Neuron (in vitro differentiated cells): Measurements from ENCODE around the gene FBXO11.

Experiments
- H2AFZ ChIP-seq: one replicate; pipeline ENCODE4 v1.6.1; 2013; ENCODE audit warnings: low read depth, mild to moderate bottlenecking, inconsistent platforms, low read length, moderate library complexity
- H3K27me3 ChIP-seq: one replicate; pipeline ENCODE4 v1.6.1; 2013; ENCODE audit warnings: low read length; ENCODE audit not compliant: insufficient read depth
- H3K36me3 ChIP-seq: one replicate; pipeline ENCODE4 v1.6.1; 2013; ENCODE audit warnings: low read length; ENCODE audit not compliant: insufficient read depth
- H3K4me1 ChIP-seq: one replicate; pipeline ENCODE4 v1.6.1; 2013; ENCODE audit warnings: low read length; ENCODE audit not compliant: insufficient read depth
- H3K4me3 ChIP-seq: 2 replicates; pipeline ENCODE4 v1.5.1; 2013; ENCODE audit warnings: mild to moderate bottlenecking, low read length, moderate library complexity
- H3K9me3 ChIP-seq: one replicate; pipeline ENCODE4 v1.6.1; 2013; ENCODE audit warnings: low read length

The FBXO11 gene

GRCh38 chr2:47810850-47811249, 95.4 kb downstream of the FBXO11 start:
- Histone ChIP-seq H3K4me1 (no peaks in the 10 kb centered on the region), H2AFZ (no peak overlapping the region), H3K4me3 (no peak overlapping the region), H3K27me3 (no peaks in the 10 kb centered on the region), H3K9me3 (peaks cover 2% of the 10 kb centered on the region), H3K36me3 (peaks cover 91% of the 10 kb centered on the region)

GRCh38 chr2:47809903-47810302, 96.4 kb downstream of the FBXO11 start:
- Histone ChIP-seq H2AFZ (no peak overlapping the region), H3K4me1 (no peaks in the 10 kb centered on the region), H3K9me3 (no peaks in the 10 kb centered on the region), H3K36me3 (peaks cover 89% of the 10 kb centered on the region), H3K27me3 (no peaks in the 10 kb centered on the region), H3K4me3 (no peak overlapping the region)

- H3K27me3 ChIP-seq, result no peaks in the 10 kb centered on the region
- H3K4me1 ChIP-seq, result no peaks in the 10 kb centered on the region
- H3K36me3 ChIP-seq, result peaks cover 91% of the 10 kb centered on the region
- peaks cover 2% of the 10 kb centered on the region for H3K9me3 ChIP-seq
- no peak overlapping the region for H3K4me3 ChIP-seq
- no peak overlapping the region for H2AFZ ChIP-seq
Measured at GRCh38 chr2:47808614-47809013, 97.7 kb downstream of the FBXO11 start.

DNA sequence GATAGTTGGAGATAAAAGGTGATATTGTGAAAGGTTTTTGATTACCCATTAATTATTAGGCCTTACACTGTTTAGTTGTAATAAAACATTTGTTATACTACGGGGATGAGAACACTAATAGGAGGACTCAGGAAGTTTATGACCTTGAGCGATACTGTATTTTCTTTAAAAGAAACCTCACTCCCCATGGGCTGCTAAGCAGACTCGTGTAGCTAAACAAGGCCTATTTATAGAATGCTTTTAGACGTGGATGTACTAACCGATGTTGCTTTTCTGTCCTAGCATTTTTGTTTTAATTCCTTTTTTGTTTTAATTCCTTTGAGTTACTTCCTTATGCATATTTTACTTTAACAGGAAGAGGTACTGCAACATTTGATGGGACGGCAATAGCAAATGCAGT, 100.4 kb downstream of the FBXO11 start:
- Histone ChIP-seq H3K27me3 (no peaks in the 10 kb centered on the region), H3K36me3 (peaks cover 93% of the 10 kb centered on the region), H2AFZ (no peak overlapping the region), H3K4me3 (no peak overlapping the region), H3K4me1 (no peaks in the 10 kb centered on the region), H3K9me3 (peaks cover 15% of the 10 kb centered on the region)

DNA sequence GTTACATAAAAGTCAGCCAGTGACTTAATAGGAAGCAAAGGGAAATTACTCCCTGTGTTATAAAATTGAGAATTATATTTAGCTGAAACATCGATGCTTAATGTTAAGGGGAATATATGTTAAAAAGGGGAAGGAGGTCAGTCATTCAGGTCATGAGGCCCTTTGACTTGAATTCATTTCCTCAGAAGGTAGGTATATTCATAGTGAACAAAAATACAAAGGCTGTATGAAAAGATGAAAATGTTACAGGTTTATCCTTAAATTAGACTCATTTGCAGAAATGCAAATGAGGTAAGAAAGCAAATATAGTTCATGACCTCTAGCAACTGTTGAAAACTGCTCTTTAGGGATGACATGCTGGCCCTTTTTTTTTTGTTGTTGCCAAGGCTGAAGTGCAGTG, 102.5 kb downstream of the FBXO11 start:
- H3K9me3 ChIP-seq, result peaks cover 15% of the 10 kb centered on the region
- no peaks in the 10 kb centered on the region for H3K4me1 ChIP-seq
- no peak overlapping the region for H2AFZ ChIP-seq
- no peaks in the 10 kb centered on the region for H3K27me3 ChIP-seq
- H3K4me3 ChIP-seq, result no peak overlapping the region
- H3K36me3 ChIP-seq, result peaks cover 96% of the 10 kb centered on the region

GRCh38 chr2:47803363-47803762, 102.9 kb downstream of the FBXO11 start:
- no peak overlapping the region for H2AFZ ChIP-seq
- H3K27me3 ChIP-seq, result no peaks in the 10 kb centered on the region
- no peaks in the 10 kb centered on the region for H3K4me1 ChIP-seq
- H3K36me3 ChIP-seq, result peaks cover 96% of the 10 kb centered on the region
- H3K9me3 ChIP-seq, result peaks cover 15% of the 10 kb centered on the region
- H3K4me3 ChIP-seq, result no peak overlapping the region

GRCh38 chr2:47801118-47801517, 105.2 kb downstream of the FBXO11 start:
- Histone ChIP-seq H3K4me3 (no peak overlapping the region), H3K27me3 (no peaks in the 10 kb centered on the region), H2AFZ (no peak overlapping the region), H3K9me3 (peaks cover 15% of the 10 kb centered on the region), H3K36me3 (peaks cover 96% of the 10 kb centered on the region), H3K4me1 (no peaks in the 10 kb centered on the region)

- H3K36me3 ChIP-seq, result peaks cover 98% of the 10 kb centered on the region
- no peak overlapping the region for H3K4me3 ChIP-seq
- H3K27me3 ChIP-seq, result no peaks in the 10 kb centered on the region
- no peak overlapping the region for H2AFZ ChIP-seq
- no peaks in the 10 kb centered on the region for H3K4me1 ChIP-seq
- H3K9me3 ChIP-seq, result peaks cover 15% of the 10 kb centered on the region
Measured at GRCh38 chr2:47799031-47799609, 107.2 kb downstream of the FBXO11 start.

DNA sequence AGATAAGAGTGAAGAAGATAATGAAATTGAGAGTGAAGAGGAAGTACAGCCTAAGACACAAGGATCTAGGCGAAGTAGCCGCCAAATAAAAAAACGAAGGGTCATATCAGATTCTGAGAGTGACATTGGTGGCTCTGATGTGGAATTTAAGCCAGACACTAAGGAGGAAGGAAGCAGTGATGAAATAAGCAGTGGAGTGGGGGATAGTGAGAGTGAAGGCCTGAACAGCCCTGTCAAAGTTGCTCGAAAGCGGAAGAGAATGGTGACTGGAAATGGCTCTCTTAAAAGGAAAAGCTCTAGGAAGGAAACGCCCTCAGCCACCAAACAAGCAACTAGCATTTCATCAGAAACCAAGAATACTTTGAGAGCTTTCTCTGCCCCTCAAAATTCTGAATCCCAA, 107.7 kb downstream of the FBXO11 start:
- Histone ChIP-seq H3K4me3 (no peak overlapping the region), H3K9me3 (peaks cover 13% of the 10 kb centered on the region), H2AFZ (no peak overlapping the region), H3K36me3 (peaks cover 93% of the 10 kb centered on the region), H3K4me1 (no peaks in the 10 kb centered on the region), H3K27me3 (no peaks in the 10 kb centered on the region)

DNA sequence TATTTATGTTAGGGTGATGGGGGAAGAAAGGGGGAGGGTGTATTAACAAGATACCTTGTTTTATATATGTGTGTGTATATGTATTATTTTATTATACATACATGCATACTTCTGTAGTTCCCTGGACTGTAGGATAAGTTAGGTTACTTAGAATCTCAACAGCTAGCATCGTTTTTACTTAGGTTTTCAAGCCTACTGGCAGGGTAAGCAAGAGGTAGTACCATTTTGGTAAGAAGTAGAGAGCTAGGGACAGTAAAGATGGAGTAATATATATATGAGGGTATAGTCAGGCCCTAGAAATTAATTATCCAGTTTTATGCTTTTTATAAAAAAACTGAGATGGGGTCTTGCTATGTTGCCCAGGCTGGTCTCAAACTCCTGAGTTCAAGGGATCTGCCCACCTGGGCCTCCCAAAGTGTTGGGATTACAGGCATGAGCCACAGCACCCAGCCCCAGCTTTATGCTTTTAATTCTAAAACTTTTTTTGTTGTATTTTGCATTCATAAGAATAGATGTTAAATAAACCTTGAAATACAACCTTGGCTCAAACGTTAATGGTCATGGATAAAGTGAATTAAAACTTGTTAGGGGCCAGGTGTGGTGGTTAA, 110.1 kb downstream of the FBXO11 start:
- Histone ChIP-seq H3K27me3 (no peaks in the 10 kb centered on the region), H2AFZ (no peak overlapping the region), H3K4me1 (no peaks in the 10 kb centered on the region), H3K4me3 (no peak overlapping the region), H3K9me3 (peaks cover 2% of the 10 kb centered on the region), H3K36me3 (peaks cover 85% of the 10 kb centered on the region)

DNA sequence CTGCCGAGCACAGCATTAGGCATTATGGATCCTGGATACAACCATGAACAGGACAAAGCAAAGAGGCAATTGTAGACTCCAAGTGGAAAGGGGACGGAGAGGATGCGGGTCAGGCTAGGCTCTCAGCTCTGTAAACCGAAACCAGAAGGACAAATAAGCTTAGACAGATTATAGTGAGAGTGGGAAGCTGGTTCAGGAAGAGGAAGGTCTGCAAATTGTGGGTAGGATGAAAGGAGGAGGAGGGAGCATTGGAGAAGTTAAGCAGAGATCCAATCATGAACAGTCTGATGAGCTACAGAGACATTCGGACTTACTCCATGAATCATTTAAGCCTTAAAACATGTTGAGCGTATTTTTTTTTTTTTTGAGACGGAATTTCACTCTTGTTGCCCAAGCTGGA, 120.3 kb downstream of the FBXO11 start:
- peaks cover 40% of the 10 kb centered on the region for H3K36me3 ChIP-seq

DNA sequence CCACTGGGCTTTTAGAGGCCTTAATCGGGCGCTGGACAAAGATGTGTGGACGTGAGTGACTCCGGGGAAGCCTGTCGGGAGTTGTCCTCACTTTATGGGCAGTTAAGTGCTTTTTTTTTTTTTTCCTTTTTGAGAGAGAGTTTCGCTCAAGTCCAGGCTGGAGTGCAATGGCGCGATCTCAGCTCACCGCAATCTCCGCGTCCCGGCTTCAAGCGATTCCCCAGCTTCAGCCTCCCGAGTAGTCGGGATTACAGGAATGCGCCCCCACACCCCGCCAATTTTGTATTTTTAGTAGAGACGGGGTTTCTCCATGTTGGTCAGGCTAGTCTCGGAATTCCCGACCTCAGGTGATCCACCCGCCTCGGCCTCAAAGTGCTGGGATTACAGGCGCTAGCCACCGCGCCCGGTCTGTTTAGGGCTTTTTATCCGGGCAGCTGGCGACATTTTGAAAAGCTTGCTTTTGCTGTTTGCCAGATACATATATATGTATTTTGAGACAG, 121.9 kb downstream of the FBXO11 start:
- peaks cover 25% of the 10 kb centered on the region for H3K36me3 ChIP-seq
- H2AFZ ChIP-seq, result no peak overlapping the region
- peak overlapping the region; percentile 98 for H3K4me3 ChIP-seq
- H3K4me1 ChIP-seq, result peaks cover 11% of the 10 kb centered on the region
- no peaks in the 10 kb centered on the region for H3K27me3 ChIP-seq
- H3K9me3 ChIP-seq, result peaks cover 10% of the 10 kb centered on the region

More for the DNA sequence above, 120.3 kb downstream of the FBXO11 start:
- Histone ChIP-seq H3K9me3 (peaks cover 10% of the 10 kb centered on the region), H3K4me3 (no peak overlapping the region), H3K27me3 (no peaks in the 10 kb centered on the region), H2AFZ (no peak overlapping the region), H3K4me1 (peaks cover 11% of the 10 kb centered on the region)

- H3K4me3 ChIP-seq, result peak overlapping the region; percentile 98
- peaks cover 10% of the 10 kb centered on the region for H3K9me3 ChIP-seq
Measured at GRCh38 chr2:47783486-47784351, 122.6 kb downstream of the FBXO11 start.

More at GRCh38 chr2:47783486-47784351, 122.6 kb downstream of the FBXO11 start:
- Histone ChIP-seq H3K4me1 (peaks cover 11% of the 10 kb centered on the region), H3K27me3 (no peaks in the 10 kb centered on the region), H3K36me3 (peaks cover 22% of the 10 kb centered on the region), H2AFZ (peak overlapping the region; percentile 96)
